A549 treated with Mapracorat at 1 μM for 4 hours (cell line): Measurements from ENCODE around the gene SGTA. TPM values are rescaled to one million over a fixed set of nuclear protein-coding genes. Genes with fewer than 3 reads are reported as not detected.

ENCODE experiments used
- total RNA-seq: library from RNA; stranded (reverse); fragments of 200-300 nt; extraction: Qiagen RNA extraction; gene quantifications from 5 replicates; pipeline ENCODE4 v1.2.3, GENCODE V29; 2022

The SGTA gene, protein sequence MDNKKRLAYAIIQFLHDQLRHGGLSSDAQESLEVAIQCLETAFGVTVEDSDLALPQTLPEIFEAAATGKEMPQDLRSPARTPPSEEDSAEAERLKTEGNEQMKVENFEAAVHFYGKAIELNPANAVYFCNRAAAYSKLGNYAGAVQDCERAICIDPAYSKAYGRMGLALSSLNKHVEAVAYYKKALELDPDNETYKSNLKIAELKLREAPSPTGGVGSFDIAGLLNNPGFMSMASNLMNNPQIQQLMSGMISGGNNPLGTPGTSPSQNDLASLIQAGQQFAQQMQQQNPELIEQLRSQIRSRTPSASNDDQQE
- total RNA-seq, result 55.7 to 80.0 TPM (median 69.8 TPM) in 5 replicates

DNA sequence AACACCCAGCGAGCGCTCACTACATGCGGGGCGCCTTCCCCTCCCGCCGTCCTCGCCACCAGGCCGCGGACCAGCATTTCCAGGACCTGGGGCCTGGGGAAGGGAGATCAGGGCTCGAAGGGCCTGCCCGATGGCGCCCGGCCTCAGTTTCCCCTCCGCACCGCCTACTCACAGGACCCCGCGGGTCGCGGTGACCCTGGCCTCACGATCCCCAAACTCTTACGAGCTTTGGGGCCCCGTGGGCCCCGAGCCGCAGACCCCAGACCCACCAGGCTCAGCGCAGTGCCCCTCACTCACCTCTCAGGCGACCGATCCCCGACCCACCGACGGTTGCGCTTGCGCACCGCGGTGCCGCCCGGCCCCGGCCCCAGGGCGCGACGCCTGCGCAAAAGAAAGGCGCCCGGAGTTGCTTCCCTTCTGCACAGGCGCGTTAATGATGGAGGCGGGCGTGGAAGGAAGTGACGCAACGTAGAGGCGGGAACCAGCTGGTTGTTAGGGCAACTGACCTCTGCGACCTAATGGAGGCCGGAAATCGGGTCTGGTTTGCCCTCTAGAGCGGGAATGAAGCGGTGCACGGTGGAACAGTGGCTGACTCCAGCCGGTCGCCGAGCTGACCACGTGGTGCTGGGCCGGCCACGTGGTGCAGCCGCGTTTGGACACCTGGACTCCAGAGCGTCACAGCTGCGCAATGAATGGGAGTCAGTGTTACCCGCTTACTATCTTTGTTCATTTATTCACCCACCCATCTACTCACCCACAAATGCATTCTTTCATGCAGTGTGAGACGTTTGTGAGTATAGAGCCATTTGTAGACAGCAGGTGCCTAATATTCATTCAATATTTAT, at the start of gene SGTA:
SGTA (minus strand) TSS at position 338 of the 845 bp plus-strand sequence. CDS start 14,205 bp downstream, outside the sequence.

DNA sequence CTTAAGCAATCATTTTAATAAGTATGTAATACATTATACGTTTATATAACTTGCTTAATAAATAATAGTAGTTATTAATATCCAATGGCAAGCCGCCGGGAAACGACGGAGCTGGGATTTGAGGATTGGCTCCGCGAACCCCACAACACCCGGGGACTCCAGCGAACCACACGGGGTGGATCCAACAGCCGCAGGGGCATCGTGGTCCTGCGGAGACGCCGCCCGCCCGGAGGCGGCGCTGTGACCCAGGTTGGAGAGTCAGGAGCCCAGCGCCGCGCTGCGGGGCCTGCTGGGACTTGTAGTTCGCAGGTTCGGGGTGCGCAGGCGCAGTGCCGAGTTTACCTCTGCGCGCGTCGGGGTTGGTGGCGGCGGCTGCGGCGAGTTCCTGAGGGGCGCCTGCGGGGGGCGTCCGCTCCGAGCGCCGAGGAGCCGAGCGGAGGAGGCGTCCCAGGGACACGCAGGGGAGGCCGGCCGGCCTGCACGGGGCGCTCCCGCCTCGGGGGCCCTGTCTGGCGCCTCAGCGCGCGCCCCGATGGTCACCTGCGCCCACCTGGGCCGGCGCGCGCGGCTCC, 36.6 kb upstream of the SGTA start, which contains the start of gene ZNF554:
ZNF554 (plus strand) TSS at position 329 of the 572 bp plus-strand sequence; CDS start at position 533, 204 bp downstream.

DNA sequence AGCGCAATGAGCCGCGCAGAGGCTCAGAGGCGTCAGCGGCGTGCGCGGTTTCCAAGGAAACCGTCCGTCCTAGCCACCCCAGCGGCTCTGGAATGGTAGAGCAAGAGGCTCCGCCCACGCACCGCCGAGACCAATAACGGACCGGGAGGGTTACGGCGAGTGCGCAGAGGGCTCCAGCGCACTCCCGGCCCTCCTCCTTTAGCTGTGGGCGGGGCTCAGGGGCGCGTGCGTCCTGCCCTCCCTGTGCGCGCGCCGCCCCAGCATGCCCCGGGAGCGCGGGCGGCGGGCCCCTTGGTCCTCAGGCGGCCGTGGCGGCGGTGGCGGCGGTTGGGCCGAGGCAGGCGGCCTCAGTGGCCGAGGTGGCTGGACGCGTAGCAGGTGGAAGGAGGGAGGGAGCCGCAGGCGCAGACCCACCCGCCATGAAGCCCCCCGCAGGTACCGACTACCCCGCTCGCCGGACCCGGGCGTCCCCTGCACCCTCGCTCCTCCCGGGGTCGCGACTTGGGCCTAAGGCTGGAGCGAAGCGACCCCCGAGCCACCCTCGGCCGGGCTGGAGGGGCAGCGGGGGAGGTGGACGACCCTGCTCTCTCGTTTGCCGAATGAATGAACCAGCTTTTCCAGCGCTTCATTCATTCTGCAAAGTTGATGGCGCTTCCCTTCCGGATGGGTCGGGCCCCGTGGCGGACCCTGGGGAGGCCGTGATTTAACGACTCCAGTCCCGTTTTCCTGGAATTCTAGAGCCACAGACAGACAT, 2.3 kb upstream of the SGTA start, which contains the start of gene THOP1:
THOP1 (plus strand) TSS at position 260 of the 754 bp plus-strand sequence; CDS start at position 420, 160 bp downstream.

DNA sequence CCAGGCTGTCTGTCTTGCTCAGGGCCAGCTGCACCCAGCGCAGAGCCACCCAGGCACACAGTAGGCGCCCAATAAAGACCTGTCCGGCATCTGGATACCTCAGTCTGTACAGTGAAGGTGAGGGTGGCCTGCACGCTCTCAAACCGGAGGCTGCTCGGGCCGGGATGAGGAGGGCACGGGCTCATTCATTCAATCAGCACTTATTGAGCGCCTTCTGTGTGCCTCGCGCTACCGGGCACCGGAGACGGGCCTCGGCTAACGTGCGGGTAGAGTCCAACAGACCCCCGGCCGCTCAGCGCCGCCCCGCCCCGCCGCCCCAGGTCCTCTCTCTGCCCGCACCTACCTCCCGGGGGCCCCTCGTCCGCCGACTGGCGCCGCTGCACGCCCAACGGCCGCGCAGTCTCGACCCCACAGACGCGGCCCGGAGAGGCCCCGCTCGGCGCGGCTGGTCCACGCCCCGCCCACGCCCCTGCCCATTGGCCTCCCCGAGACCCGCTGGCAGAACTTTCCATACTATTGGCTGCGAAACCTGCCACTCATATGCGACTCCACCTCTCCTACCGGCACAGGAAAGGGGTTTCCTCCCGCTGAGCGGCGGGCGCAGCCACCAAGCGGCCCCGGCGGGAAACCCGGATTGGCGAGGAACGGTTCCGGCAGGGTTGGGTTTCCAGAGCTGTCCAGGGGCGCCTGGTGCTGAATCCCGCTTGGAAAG, 43.3 kb downstream of the SGTA start, which contains the start of gene SLC39A3:
SLC39A3 (minus strand) TSS at position 416 of the 712 bp plus-strand sequence. CDS start 2,760 bp downstream, outside the sequence.

DNA sequence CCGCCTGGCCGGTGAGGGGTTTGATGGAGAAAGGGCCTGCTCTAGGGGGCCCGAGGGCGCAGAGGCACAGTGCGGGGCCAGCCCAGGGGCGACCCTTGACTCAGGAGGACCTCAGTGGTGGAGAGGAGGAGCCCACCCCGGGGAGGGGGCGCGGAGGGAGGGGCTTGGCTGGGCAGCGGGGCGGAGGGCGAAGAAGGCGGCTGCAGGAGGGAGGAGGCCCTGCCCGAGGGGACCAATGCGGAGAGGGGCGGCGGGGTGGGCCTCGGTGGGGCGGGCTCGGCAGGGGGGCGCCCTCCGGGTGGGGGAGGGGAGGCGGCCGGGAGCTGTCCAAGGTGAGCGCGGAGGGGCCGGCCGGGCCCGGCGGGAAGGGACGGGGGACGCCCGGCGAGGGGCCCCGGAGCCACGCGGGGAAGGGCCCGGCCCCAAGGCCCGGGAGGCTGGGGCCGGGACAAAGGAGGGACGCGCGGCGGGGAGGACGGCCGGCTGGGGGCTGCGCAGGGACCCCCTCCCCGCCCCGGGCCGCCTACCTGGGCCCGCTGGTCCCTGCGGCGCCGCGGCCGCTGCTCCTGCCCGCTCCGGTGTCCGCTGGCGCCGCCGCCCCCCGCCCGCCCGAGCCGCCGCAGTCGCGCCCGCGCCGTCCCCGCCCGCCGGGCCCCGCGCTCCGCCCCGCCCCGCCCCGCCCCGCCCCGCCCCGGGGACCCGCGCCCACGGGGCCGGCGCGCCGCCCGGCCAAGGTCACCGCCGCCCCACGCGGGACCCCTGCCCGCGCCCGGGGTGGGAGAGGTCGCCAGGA, 62.1 kb downstream of the SGTA start, which contains the start of gene DIRAS1:
DIRAS1 (minus strand) TSS at position 596 of the 793 bp plus-strand sequence. CDS start 3,566 bp downstream, outside the sequence.

Other genes starting within 250 kb of the SGTA start
- gene GNG7, start 80.6 kb downstream of the SGTA start, total RNA-seq, result 0.02 to 0.13 TPM (median 0.05 TPM) in 5 replicates
- 3.1 to 4.9 TPM (median 4.2 TPM) in 5 replicates for gene DIRAS1, start 61.9 kb downstream of the SGTA start, total RNA-seq
- 26.6 to 30.9 TPM (median 29.0 TPM) in 5 replicates for gene SLC39A3, start 43.3 kb downstream of the SGTA start, total RNA-seq
- 75.7 to 107 TPM (median 98.4 TPM) in 5 replicates for gene THOP1, start 2.2 kb upstream of the SGTA start, total RNA-seq
- 0.79 to 1.3 TPM (median 1.0 TPM) in 5 replicates for gene ZNF554, start 36.6 kb upstream of the SGTA start, total RNA-seq
- 1.5 to 3.4 TPM (median 2.3 TPM) in 5 replicates for gene ZNF555, start 58.2 kb upstream of the SGTA start, total RNA-seq
- 0.12 TPM in 1 of 5 replicates, not detected in the others for gene ZNF556, start 84.1 kb upstream of the SGTA start, total RNA-seq
- 2.8 to 4.0 TPM (median 3.0 TPM) in 5 replicates for gene ZNF57, start 117.7 kb upstream of the SGTA start, total RNA-seq
- gene ZNF77, start 161.7 kb upstream of the SGTA start, total RNA-seq, result 1.3 to 2.3 TPM (median 1.8 TPM) in 5 replicates
- gene TLE6, start 194.3 kb upstream of the SGTA start, total RNA-seq, result 4.1 to 6.6 TPM (median 5.0 TPM) in 5 replicates
- 2.0 to 2.9 TPM (median 2.1 TPM) in 5 replicates for gene TLE2, start 246.0 kb upstream of the SGTA start, total RNA-seq